HG03159 (cell line): ENCODE data around the gene SDC3.

Experiments
- ATAC-seq: cut with Tn5 transposase; IDR thresholded peaks from one replicate; pipeline ENCODE4 v1.9.1; 2021; ENCODE audit warnings: mild to moderate bottlenecking, moderate library complexity; ENCODE audit not compliant: unreplicated experiment

The SDC3 gene

DNA sequence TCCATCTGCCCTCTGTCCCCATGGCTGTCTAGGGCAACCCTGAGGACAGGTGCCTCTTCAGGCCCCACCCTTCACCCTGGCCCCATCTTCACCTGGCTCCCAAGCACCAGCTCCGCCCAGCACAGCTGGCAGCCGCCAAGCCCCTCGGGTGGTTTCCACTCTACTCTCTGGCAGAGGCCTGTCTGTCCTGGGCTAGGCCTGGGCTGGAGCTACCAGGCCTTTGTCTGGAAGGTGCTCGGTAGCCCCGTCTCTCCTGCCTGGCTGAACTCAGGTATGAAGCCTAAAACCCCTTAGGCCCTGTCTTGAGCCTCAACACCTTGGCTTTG, 17.4 kb downstream of the SDC3 start:
- no peak for ATAC-seq

DNA sequence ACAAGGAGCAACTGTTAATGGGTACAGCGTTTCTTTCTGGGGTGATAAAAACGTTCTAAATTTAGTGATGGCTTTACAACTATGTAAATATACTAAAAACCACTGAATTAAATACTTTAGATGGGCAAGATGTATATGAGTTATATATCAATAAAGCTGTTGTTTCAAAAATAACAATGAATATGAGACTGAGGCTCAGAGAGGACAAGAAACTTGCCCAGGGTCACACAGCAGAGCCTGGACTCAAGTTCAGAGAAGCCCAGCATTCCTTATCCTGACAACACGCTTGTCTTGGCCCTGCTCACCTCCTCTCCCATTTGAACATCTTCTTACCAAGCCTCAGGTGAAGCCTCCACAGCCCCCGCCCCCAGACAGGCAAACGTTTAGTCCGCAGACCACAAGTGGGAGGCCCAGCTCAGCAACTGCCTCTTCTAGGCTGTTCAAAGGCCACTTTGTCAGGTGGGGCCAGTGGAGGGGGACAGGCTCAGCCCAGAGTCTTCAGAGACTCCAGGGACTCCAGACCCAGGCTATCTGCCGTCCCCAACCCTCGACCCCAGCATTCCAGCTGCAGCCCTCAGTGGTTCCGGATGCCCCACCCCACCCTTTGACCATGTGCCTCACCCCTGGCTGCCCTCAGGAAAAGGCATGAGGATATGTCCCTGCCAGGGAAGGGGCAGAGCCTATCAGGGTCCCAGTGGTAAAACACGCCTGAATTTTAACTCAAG, 17.9 kb downstream of the SDC3 start:
- ATAC-seq, result no peak

DNA sequence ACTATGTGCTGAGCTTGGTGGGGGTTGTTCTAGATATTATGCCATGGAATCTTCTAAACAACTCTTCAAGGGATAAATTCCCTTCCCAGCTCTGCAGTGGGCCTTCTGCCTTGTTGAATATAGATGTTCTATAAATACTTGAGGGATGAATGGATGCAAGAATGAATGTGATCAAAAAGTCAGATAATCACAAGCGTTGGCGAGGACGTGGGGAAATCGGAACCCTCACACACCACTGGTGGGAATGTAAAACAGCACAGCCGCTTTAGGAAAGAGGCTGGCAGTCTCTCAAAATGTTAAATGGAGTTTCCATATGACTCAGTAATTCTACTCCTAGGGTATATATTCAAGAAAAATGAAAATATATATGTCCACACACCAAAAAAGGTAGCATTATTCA, 19.0 kb downstream of the SDC3 start:
- ATAC-seq, result no peak

DNA sequence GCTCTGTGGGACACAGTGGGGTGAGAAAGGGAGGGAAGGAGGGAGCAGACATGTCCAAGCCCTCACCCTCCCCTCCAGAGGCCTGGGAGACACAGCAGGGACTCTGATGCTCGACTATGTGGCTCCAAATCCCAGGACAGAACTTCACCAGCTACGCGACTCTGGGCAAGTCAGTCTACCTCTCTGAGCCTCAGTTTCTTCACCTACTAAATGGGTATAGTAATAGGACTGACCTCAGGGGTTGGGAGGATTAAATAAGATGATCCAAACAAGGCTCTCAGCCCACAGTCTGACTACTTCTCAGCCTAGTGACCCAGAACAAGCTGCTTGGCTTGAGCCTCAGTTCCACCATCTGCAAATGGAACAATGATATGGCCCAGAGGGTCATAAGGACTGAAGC, 19.6 kb downstream of the SDC3 start:
- no peak for ATAC-seq

DNA sequence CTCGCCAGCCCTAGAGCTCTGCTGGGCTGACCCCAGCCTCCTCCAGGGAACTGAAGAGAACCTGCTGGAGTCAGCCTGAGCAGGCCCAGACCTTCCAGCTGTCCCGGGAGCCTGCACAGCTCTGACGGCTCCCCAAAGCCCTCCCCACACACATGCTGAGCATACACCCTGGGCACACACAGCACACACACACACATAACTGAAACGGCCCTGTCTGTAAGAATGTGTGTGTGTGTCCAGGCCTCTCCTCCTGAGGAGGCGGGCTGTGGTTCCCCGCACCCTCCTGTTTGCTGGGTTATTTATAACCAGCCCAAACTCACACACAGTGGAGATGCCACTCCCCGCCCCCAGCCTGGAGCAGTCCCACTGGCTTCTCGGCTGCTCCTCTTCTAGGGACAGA, 20.2 kb downstream of the SDC3 start:
- no peak for ATAC-seq

DNA sequence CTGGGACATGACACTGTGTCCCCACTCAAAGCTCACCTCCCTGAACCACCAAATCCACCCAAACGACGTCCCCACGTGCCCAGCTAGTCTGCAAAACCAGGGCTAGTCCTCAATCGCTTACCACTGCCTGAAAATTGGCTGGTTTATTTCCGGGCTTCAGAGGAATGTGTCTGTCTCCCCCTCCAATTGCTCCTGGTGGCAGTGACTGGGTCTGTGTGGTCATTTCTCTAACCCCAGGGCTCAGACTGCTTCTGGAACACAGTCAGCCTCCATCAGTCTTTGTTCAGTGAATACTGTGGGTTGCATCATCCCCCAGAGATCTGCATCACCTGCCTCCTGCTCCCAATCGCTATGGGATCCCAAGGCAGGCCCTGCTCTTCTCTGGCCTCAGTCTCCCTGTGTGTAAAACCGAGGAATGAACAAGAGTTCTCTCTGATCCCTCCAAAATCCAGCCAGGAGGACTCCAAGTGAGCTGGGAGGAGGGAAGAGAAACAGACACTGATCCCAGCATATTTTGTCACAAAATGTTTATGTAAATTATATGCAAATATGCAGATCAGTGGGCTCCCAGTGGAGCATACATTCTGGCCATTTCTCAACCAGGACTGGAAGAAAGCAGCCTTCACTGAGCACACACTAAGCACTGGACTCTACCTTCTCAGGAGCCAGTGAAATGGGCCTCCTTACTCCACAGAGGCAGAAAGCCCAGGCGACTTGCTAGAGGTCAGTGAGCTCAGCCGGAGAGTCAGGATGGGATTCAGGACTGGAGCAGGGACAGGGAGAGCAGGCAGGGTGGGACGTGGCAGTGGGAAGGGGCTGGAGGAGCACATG, 20.9 kb downstream of the SDC3 start:
- ATAC-seq, result no peak

DNA sequence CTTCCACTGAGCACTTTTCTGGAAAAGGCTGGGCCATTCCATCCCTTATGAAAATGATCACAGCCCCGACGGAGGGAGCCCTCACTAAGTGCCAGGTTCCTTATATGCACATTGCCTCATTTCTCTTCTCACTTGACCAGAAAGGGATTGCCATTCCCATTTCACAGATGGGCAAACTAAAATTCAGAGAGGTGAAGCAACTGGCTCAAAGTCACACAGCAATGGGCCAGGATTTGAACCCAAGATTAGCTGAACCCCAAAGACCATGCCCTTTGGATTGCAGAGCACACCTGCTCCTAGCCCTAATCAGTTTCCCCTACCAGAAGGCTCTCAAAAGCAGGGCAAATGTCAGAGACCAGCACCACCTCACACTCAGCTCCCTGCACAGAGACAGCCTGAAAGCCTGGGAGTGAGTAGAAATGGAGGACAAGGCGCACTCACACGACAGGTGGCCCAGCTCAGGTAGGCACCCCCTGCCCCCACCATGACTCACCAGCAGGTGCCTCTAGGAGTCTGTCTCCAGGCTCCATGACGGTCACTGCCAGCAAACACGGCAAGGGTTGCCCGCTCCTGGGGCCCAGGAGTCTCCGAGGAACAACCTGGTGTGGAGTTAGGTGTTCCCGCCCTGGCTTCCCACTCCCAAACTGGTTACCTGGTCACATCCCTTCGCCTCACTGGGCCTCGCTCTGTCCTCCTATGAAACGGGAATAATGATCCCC, 21.7 kb downstream of the SDC3 start:
- no peak for ATAC-seq

DNA sequence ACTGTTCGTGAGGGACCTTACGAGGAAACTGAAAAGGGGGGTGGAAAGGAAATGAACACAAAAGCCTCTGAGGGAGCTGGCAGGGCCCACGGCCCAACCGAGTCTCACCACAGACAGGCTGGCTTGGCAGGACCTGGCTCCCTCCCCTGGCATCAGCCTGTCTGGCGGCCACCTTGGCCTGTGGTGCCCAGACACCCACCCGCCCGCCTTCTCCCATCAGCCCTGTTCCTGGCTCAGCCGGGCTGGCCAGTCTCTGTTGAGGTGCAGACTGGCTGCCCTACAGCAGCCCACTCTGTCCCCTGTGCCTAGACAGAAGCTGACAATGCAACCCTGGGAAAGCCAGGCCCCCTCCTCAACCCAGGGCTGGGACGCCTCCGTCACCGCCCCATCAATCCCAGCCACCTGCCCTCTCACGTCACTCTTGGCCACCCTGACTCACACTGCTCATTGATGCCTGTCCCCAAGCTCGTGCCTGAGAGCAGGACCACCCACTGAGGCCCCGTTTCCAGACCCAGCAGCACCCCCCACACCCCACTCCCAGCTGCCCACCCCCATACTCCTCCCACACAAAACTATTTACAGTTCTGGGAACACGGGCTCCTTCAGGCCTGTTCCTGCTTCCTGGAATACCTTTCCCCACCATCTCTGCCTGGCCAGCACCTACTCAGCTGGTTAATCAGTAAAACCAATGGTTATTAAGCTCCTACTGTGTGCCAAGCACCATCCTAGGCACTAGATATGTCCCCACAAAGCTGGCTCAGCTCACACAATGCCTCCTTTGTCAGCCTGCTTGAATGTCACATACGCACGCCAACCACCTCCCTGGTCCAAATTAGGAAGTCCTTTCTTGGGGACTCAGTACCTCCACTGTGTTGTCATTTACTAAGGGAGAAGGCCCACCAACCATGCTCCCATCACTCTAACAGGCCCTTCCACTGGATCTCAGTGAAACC, 22.7 kb downstream of the SDC3 start:
- no peak for ATAC-seq

DNA sequence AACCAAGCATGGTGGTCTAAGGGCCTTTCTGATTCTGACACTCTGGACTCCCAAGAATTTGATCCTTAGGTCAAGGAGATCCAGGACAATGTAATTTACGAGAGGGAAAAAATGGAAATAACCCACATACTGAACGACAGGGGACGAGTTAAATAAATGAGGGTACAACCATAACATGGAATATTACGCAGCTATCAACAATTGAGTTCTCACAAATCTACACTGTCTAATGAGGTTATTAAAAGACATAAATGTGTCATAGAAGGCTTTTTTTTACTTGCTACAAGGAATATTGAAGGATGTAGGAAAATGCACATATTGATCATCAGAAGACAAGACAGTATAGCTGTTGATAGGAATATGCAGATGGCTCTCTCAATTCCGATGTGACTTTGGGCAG, 23.8 kb downstream of the SDC3 start:
- no peak for ATAC-seq

DNA sequence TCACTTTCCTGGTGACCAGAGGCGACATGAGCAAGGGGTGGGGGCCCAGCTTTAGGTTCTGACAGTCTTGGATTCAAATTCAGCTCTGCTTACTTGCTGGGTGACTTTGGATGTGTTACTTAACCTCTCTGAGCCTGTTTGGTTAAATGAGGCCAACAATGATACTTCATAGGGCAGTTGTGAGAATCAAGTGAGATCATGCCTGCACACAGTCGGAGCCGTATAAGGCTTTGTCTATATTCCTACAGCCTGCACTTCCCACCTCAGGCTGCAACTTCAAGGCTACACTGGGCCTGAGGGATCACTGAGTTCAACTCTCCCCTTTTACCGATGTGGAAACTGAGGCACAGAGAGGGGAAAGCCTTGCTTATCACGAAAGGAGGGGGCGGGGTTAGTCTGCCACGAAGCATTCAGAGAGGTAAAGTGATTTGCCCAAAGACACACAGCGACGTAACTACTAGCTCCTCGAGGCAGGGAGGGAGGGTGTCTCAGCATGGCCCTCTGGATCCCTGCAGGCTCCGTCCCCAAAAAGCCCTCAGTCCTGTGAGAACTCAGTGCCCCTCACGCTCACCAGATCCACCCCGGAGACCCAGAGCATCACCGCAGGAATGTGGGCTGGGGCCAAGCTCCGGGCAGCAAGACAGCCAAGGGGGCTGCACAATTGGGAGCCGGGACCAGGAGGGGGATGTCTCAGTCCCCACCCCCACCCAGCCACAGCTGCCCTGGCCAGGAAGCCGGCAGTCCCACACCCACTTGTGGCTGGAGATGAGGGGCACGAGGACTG, 25.0 kb downstream of the SDC3 start:
- ATAC-seq, result no peak

DNA sequence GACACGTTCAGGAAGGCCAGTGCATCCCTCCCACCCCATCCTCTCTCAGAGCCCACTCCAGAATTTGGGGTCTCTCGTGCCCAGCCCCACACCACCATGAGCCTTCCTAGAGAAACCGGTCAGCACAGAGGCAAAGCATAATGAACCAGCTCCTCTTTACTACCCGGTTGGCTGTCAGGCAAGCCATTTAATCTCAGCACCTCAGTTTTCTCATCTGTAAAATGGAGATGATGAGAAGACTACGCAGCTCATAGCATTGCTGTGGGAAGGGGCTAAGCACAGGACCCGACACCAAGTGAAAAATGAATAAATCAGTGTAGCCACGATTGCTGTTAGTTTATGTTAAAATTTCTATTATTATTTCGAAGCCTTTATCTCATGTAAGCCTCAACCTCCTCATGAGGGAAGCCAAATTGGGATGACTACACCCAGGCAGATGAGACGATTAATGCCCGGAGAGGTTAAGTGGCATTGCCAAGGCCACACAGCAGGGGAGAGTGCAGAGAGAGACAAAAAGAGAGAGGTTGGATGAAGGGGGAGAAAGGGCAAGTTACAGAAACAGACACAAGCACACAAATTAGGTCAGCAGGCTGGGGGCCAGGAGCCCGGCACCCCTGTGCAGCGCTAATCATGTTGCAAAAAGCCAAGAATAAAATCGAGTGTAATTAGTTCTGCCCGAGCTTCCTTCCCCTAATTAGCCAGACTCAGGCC, 25.7 kb downstream of the SDC3 start:
- no peak for ATAC-seq

DNA sequence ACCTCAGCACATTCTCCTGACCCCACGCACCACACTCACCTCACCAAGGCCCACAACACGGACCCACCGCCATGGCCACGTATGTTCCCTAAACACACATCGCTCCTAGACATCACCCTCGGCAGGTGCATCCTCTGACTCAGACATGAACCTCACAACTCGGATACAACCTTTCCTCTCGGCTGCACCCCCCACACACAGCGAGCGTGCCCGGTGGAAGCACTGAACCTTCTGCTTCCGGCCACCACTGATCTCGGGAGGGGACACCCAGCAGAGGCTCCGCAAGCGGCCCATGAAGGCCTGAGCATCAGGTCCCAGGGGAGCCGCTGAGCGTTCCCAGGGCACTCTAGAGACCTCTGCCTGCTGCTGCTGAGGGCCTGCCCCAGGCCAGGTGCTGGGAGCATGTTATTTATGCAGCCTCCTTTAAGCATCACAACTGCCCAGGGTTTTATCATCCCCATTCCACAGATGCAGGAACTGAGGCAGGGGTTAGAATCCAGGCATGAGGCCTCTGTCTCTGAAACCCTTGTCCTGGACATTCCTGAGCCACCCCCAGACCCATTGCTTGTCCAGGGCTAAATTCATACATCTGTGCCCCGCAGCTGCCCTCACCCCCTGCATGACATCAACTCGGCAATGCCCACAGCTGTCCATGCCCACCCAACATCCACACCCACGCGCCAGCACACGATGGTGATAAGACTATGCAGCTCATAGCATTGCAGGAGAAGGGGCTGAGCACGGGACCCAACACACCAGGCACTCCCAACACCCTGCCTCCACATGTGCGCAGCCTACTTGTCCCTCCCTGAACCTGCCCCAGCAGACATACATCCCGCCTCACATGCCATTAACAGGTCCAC, 27.0 kb downstream of the SDC3 start:
- peak; percentile 56 for ATAC-seq

DNA sequence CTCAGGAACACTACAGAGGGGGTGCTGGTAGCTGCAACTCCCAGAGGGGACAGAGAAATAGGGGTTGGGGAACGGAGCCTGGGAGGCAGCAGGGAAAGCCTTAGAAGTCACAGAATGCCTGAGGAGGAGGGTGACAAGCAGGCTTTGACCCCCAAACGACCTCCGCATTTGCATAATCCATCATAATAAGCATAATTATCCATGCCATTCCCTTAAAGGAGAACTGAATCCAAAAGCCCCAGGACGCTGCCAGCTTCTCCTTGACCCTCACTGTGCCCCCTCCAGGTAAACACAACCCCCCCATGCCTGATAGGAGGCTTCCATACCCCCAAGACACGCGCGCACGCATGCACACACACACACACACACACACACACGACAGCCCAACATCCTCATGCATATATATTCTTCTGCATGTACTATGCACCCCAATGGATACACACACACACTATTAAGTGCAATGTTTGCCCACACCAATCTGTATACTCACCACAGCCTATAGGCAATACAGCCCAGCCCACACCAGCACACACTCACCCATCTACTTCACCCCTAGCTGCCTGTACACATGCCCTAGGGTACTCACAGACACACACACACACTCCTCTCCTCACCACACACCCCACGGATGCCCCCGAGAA, 27.8 kb downstream of the SDC3 start:
- ATAC-seq, result no peak

DNA sequence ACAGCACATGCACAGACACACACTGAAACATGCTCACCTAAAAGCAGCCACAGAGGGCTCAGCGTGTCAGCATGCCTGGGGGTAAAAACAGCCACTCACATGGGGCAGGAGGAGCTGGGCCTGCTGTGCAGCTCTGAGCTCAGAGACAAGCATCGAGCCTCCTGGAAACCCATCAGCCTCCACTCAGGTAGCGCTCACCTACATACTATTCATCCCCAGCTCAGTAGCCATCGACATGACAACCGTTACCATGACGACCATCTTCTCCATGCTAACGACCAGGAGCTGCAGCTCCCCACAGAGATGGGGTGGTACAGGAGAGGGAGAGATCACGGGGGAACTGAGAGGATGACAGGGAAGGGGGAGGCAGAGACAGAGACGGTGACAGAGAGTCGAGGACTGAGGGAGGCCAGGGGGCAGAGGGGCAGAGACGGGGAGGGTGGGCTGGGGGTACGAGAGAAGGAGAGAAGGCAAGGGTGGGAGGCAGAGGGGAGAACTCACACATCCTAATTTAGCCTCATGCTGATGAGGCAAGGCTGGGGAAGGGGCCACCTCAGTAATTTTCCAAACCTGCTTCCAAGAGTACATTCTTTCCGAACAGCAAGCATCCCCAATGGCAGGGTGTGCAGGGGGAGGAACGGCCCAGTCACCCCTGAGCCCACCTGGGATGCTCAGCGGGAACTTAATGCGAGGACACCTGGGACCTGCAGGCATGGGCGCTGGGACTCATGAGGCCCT, 28.4 kb downstream of the SDC3 start:
- no peak for ATAC-seq

DNA sequence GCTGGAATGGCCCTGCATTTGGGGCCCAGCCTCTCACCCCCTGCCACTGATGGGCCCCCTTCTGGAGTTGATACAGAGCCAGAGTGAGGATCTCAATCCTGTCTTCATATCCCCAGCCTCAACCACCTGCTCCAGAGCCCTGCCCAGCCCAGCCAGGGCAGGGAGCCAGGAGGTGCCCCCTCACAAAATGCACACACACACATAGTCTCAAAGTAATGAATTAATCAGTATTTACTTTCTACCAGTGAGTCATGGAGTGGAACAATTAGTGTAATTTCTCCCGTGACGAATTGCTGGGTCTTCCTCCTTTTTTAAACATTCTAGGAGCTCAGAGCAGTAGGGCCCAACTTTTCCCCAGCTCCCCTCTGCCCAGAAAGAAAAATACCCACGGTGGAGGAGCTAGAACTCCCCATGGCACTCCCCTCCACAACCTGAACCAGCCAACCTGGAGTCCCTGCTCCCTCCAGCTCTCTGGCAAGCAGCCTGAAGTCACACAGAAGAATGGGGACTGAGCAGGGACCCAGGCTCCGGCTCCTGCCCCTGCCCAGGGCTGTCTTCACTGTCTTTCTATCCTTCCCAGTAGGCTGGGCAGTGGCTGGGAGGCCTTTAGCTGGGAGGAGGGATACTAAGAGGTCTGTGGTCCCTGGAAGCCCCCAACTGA, 29.3 kb downstream of the SDC3 start:
- ATAC-seq, result no peak

DNA sequence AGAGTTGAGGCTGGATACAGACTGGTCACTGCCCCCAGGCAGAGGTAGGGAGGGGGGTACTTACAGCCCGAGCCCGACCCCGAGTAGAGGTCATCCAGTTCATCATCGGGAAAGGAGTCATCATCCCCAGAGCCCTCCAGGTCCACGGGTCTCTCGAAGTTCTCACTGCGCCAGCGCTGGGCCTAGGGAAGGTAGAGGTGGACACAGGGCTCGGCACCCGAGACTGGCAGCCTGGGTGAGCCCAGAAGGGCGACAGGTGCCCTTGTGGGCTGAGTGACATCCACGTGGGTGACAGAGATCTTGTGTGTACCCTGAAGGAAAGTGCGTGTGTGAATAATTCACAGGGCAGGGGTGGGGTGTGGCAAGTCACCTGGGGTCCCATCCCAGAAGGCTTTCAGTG, 30.0 kb downstream of the SDC3 start:
- no peak for ATAC-seq

DNA sequence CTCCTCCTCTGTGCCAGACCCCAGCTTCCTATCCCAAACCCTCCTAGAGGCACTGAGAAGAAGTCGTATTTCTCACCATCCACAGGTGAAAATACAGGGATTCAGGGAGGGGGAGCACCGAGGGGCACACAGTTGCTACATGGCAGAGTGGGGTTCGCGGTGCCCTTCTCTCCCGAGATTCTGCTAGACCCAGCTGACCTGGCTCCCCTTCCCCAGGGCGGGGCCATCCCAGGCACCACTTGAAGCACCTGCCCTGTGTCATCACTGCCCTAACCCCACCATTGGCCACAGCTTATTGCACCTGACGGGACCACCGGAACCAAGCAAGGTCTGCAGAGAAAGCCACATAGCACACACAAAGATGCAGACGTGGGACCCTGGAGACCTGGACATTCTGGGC, 30.5 kb downstream of the SDC3 start:
- no peak for ATAC-seq
